ENCODE results near the gene LRFN2. TPM values are rescaled to one million over a fixed set of nuclear protein-coding genes. Genes with fewer than 3 reads are reported as not detected.
A peak's percentile ranks its signal among the peaks of the same experiment; 100 is the strongest.

The LRFN2 gene
- total RNA-seq, 1 donor from 2014 or later, result not detected

DNA sequence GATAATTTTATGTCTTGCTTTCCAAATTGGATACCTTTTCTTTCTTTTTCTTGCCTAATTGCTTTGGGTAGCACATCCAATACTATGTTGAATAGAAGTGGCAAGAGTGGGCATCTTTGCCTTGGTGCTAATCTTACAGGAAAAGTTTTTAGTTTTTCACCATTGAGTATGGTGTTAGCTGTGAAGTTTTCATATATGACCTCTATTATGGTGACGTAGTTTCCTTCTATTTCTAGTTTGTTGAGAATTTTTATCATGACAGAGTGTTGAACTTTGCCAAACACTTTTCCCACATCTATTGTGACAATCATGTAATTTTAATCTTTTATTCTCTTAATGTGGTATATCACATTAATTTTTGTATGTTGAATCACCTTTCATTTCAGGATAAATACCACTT, 216.1 kb downstream of the LRFN2 start:
- intact Hi-C loops (cut with micrococcal nuclease), result no loop called here
- no peak for DNase-seq
- ATAC-seq, result no peak

DNA sequence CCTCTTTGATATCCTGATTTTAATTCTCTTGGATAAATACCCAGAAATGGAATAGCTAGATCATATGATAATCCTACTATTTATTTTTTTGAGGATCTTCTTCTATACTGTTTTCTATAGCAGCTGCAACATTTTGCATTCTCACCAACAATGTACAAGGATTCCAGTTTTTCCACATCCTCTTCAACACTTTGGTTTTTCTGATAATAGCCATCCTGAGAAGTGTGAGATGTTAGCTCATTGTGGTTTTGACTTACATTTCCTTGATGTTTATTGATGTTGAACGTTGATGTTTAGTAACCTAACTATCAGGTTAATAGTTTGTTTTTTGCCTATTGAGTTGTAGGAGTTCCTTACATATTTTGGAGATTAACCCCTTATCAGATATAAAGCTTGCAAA, 217.3 kb downstream of the LRFN2 start:
- no peak for ATAC-seq
- intact Hi-C loops (cut with micrococcal nuclease), result no loop called here

DNA sequence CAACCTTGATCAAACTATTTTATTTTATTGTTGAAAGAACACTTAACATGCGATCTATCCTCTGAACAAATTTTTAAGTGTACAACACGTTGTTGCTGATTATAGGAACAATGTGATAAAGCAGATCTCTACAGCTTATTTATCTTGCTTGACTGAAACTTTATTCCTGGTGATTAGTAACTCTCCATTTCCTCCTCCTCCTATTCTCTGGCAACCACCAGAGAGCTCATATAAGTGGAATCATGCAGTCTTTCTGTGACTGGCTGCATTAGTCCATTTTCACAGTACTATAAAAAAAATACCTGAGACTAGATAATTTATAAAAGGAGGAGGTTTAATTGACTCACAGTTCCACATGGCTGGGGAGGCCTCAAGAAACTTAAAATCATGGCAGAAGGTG, 218.1 kb downstream of the LRFN2 start:
- no peak for ATAC-seq
- intact Hi-C loops (cut with micrococcal nuclease), result no loop called here
- DNase-seq, result no peak

More for the DNA sequence above, 217.3 kb downstream of the LRFN2 start:
- no peak for DNase-seq

DNA sequence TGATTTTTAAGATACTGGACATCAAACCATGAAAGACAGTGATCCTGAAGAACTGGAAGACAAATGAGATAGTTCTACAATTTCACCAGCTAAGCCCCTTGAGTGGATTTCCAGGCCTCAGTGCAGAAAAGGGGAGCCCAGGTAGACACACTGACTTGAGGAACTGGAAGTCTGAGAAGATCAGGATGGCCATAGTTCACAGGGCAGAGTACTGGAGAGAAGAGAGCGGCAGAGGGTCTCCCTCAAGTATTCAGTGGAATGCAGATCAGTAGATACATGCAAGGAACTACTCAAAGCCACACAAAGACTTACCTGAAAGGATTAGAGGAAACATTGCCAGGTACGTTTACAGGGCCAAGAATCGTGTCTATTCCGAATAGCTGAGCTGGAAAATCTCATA, 224.3 kb downstream of the LRFN2 start:
- DNase-seq (no peak), ATAC-seq (no peak)
- intact Hi-C loops (cut with micrococcal nuclease), result no loop called here

DNA sequence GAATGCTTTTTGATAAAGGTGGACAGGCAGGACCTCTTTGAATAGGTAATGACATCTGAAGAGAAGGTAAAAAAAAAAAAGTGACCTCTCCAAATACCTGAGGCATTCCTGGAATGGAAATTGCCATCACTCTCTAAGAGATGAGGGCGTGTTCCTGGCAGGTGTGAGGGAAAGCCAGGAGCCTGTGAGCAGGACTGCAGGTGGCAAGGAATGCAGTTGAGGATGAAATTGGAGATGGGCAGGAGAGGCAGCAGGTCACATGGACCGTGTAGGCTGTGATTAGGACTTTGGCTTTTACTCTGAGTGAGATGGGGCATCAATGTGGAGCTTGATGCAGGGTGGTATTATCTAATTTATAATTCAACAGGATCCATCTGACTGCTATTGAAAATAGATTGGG, 227.4 kb downstream of the LRFN2 start:
- ATAC-seq, result no peak
- intact Hi-C loops (cut with micrococcal nuclease), result no loop called here
- DNase-seq, result no peak

DNA sequence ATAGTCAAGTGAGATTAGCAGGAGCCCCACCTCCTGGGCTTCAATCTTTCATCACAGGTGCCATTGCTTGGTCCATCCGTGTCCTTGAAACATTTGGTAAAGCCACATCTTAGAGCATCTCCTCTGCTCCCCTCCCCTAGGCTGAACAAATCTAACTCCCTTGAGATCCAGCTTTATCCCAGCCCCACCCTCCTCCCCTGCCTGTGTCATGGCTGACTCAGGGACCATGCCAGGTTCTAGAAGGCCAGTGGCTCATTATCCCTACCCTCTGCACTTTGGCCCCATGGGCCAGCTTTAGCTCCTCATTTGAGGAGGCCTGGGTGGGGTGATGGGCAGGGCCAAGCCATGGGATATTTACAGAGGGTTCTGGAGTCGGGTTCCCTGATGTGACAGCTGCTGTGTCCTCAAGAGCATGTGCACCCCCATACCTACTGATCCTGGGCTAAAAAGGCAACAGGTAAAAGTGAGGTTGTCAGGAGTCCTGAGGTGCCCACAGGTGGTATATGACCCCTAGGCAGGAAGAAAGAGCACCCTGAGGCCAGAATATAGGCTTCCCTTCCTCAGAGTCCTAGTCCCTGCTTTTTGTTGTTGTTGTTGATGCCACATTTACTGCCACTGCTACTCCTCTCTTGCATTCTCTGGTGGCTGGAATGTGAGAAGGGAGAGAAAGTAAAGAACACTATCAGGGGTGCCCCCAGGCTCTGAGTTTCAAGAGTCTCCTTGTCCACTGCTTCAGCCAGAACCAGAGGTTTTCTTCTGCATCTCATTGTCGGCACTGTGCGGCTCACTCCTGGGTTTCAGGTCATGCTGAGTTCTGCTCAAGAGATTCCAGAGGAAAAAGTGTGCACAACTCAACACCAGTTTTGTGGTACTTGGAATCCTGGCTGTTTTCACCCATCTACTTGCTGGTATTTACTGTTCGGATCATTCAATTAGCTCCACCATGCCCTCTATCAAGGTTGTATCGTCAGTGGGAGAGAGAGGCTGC, 228.4 kb downstream of the LRFN2 start:
- intact Hi-C loops (cut with micrococcal nuclease), result no loop called here
- DNase-seq, result no peak
- no peak for ATAC-seq

DNA sequence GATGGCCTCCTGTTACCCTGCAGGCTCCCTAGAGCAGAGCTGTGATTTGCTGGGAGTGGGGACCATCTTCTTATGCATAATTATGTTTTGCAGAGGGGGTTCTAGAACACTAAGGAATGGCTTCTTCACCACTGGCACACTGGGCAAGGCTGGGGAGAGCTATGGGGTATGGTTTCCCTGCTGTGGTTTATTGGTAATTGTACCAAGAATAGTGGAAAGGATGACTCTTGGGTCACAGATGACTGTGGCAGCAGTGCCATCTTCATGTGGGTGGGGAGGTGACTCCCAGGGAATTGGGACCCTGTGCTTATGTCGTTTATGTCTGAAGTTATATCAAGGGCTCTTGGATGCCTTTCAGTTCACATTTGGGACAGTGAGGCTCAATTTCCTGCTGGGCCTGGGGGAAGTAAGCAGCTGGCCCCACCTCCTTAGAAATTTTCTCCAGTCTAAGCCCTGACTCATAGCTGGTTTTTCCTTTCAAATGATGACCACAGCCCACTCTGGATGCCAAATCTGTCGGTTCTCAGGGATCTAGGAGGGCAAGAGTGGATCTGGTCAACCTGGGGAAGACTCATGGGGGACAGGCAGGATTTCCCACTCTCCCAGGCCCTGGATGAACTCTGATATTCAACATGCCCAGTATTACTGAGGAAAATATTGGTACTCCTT, 230.8 kb downstream of the LRFN2 start:
- intact Hi-C loops (cut with micrococcal nuclease), result no loop called here
- no peak for ATAC-seq
- DNase-seq, result no peak

DNA sequence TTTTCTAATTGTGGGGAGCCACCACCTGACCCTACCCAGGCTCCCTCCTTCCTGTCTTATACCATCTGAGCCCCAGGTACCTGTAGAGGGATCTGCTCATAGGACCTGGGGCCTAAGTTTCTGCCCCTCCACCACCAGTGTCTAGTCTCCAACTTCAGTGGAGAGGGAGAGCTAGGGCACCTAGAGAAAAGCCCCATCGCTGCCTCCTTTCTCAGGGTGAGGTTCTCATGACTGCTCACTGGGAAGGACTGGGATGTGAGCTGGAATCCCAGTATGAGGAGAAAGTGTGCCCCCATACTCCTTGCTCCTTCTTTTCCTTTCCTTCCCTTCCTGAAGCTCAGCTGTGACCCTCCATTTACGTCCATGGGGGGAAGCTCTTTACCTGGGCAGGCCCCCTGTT, 231.6 kb downstream of the LRFN2 start:
- ATAC-seq (no peak), DNase-seq (no peak)
- intact Hi-C loops (cut with micrococcal nuclease), result no loop called here

DNA sequence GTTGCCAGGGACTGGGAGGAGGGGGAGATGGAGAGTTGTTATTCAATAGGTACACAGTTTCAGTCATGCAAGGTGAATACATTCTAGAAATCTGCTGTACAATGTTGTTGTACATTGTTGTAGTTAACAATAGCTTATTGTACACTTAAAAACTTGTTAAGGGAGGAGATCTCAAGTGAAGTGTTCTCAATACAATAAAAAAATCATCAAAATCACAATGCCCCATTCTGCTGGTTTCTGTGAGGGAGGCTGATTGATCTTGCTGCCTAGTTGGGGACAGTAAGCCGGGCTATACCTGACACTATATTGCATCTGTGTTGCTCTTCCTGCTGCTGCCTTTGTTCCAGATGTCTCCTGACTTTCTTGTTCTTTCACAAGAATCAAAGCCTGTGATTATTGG, 232.1 kb downstream of the LRFN2 start:
- ATAC-seq (no peak), DNase-seq (no peak)
- intact Hi-C loops (cut with micrococcal nuclease), result no loop called here

DNA sequence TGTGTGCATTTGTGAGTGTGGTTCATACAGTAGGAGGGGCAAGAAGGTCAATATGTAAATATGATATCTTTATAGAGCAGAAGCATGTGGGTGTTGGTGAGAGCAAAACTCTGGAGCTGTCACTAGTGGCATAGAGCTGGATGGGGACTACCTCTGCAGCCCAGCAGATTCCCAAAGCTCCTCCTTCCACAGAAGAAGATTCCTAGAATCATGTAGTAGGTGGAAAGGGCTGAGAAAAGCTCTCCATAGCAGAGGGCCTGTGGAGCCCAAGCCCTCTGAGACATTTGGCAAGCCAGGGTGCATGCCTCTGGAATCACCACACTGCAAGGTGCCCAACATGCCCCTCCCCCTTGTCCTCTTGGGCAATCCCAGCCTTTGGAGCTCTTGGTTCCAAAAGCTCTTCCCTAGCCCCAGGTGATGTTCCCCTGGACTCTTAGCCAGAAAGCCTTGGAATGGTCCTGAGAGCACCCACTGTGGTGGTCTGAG, 233.2 kb downstream of the LRFN2 start:
- intact Hi-C loops (cut with micrococcal nuclease), result no loop called here
- ATAC-seq (no peak), DNase-seq (no peak)

DNA sequence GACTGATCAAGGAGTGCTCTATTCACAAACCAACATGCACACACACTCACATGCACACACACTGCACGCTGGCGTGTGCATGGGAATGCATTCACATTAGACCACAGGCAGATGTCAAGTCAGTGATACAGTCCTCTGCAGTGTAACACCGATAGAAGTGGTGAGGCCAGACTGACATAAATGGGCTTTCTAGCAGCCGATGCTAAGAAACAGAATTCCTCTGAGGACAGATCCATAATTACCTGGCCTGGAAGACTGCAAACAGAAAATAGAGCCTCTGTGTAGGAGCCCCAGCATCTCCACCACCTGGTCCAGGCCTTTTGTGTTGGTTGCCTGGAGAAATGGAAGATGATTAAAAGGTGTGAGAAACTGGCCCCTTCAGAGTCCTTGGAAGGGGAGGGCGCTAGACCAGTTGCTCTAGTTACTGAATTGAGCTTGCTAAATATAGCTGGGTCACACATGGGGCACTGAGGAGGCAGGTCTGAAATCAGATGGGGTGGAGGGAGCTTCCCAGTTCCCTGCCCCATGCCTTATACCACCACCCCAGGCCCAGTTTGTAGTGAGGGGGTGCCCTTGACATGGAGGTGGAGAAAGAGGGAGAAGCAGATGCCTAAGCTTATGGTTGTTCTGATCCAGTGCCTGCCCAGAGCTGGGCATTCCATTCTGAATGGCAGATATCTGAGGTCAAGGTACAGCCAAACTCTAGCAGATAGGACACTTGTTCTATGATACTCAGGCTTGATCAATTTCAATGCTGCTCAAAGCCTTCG, 233.8 kb downstream of the LRFN2 start:
- ATAC-seq (peak; percentile 57), DNase-seq (no peak)
- intact Hi-C loops (cut with micrococcal nuclease), result no loop called here

DNA sequence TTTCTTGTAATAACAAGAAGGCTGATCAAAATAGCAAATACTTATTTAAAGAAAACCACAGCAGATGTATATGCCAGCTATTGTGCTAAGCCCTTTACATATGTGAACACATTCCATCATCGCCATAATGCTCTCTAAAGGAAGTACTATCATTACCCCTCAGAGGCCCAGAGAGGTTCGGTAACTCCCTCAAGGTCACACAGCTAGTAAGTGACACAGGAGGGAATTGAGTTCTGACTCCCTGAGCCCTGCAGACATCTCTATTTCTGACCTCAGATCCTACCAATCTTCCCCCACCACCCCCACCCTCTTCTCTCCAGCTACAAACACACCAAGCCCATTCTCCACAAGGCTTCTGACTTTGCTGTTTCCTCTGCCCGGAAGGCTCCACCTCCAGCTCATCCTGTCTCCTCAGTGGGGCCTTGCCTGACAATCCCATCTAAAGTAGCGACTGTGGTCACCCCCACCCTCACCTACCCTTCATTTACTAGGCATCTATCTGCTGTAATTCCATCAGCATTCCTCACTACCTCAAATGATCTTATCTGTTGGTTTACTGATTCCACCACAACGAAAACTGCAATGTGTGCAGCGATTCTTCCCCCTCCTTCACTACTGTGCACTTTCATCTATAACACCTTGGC, 234.5 kb downstream of the LRFN2 start:
- ATAC-seq (no peak), DNase-seq (no peak)
- intact Hi-C loops (cut with micrococcal nuclease), result no loop called here

DNA sequence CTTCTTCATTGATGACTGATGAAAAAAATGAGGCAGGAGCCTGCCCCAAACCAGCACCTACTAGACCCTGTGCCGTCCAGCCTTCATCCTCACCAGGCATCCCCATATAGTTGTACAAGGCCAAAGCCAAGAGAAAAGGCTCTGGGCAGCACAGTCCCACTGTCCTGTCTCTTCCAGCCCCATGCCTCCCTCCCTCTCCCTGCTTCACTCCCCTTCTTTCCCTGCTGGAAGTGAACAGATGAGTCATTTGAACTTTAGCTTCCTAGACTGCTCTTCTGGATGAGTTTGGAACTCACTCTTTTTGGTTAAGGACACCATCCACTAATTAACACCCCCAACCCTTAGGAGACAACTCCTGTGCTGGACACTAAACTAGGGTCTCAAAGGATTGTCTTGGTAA, 235.2 kb downstream of the LRFN2 start:
- intact Hi-C loops (cut with micrococcal nuclease), result no loop called here
- no peak for ATAC-seq
- DNase-seq, result no peak

DNA sequence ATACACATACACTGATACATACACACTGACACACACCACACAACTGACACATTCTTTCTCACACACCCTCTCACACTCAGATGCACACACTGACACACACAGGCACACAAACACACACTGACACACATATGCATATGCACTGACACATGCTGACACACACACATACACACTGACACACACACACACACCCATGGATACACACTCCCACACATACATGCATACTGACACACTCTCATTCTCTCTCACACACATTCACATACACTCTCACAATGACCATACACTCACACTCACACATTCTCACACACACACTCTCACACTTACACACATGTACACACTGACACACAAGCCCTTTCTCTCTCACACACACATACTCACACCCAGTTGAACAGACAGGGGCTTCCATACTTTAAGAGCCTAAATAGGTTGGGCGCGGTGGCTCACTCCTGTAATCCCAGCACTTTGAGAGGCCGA, 236.4 kb downstream of the LRFN2 start:
- intact Hi-C loops (cut with micrococcal nuclease), result no loop called here
- ATAC-seq (no peak), DNase-seq (no peak)

DNA sequence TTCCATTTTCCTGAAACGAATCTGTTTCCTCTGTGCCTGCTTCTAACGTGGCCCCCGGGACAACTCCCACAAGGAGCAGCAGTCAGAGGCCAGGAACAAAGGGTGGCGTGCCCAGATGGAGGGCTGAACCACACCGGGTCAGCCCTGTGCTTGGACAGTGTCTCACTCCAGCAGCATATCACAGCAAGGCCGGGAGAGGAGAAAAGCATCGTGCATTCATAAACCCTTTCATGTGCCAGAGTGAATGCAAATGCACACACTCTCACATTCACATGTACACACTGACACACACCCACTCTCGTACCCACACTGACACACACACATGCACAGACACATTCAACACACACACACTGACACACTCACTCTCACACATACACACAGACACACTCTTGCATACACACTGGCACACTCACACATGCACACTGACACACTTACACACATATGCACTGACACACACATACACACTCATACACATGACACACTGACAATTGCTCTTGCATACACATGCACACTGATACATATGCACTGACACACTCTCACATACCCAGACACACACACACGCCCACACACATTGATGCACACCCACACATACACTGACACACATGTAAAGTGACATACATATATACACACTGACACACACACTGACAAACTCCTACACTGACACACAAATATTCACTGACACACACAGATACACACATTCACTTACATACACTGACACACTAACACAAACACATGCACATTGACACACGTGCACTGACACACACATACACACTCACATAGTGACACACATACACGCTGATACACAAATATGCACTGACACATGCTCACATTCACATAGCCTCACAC, 237.0 kb downstream of the LRFN2 start:
- intact Hi-C loops (cut with micrococcal nuclease), result no loop called here
- ATAC-seq (no peak), DNase-seq (no peak)

DNA sequence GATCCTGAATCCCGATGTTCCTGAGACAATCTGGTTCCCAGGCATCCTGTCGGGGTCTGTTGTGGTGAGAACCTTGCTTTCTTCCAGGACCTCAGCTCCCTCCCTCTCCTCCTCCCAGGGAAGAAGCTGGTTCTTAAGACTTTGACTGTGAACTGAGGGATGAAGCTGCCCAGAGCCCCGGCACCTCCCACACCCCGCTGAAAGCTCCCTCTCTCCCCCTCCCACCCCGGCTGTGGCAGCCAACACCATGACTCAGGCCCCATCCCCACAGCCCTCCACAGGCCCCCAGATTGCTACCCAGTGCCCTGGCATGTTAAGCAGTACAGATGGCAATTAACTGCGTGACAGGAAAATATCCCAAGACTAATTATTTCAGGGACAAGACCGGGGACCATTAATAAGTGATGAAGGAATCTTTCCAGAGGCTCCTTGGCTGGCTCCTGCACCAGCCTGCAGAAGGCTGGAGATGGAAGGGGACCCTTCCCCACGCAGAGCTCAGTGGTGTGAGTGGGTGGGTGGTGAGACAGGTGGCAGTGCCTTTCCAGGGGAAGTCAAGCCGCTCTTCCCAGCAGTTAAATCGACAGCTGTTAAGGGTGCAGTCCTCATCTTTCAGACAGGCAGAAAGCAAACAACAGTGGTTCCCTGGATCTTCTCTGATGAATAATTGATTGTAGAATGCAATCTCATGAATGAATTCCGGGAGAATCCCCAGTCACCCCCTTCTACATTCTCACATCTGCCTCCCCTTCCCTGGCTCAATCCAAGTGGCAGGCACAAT, 237.9 kb downstream of the LRFN2 start:
- DNase-seq (no peak), ATAC-seq (no peak)
- intact Hi-C loops (cut with micrococcal nuclease), result no loop called here

DNA sequence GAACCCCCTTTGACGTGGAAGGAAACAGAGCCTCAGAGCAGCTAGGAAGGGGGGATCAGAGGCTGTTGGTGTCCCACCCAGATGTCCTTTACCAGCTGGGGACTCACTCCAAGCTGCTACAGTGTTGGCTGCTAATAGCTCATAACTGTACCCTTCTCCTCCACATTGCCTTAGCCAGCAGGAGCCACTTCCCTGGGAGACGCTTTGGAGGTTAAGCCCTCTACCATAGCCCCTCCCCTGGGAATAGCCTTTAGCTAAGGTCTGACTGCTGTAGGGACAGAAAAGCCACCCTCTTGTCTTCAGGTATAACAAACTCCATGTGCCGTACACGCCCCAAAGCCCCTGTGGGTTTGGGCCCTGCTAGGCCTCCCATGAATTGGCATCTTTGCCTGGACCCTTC, 238.6 kb downstream of the LRFN2 start:
- ATAC-seq (no peak), DNase-seq (no peak)
- intact Hi-C loops (cut with micrococcal nuclease), result no loop called here

DNA sequence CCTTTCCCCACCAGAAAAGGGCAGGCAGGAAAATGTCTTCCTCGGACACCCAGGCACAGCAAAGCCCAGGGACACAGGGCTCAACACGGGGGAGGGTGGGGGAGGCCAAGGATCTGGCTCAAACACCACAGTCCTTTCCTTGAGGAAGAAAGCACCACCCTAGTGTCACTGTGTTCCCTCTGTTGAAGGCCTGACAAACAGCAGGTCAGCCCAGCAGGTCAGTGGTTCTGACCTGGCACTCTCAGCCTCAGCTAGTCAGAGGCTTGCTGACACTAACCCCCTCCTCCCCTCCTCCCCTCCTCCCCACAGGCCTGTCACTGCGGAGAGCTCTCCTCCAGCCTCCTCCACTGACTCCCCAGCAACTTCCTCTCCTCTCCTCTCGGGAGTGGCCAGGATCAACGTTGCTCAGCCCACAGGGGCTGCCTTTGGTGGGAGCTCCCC, 239.6 kb downstream of the LRFN2 start:
- intact Hi-C loops (cut with micrococcal nuclease), result no loop called here
- no peak for DNase-seq
- ATAC-seq, result no peak

All from left ventricle myocardium superior (tissue), 1 donor.